NCI-H1048 (cell line): ENCODE data around the gene MPP7.

ENCODE experiments used
- DNase-seq: peaks from one replicate; lab custom pipeline; 2025; lab: John Stamatoyannopoulos, UW

Gene MPP7

DNA sequence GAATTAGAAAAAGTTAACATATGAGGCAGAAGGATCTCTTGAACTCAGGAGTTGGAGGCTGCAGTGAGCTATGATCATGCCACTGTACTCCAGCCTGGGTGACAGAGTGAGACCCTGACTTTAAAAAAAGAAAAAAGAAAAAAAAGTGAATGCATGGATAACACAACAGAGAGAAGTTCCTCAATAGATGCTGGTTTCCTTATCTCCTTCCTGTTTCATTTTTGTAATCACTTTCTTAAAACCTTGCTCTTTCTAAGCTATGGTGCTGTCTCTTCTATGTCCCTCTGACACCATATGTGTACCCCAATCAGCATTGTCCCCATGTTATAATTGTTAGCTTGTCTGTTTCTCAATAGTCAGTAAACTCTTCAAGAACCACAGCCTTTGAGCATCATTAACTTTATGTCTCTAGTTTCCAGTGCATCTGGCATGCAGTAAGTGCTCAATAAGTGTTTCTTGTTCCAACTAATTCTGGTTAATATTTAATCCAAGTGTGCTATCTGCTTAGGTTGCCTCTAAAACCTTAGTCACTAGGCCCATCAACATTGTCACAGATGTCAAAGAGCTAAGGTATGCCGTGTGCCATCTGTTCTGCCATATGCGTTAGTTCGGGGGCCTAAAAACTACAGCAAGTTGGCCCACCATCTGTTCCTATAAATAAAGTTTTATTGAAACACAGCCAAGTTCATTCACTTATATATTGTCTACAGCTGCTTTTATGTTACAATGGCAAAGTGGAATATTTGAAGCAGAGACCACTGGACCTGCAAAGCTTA, 36.2 kb downstream of the MPP7 start:
- no peak for DNase-seq

DNA sequence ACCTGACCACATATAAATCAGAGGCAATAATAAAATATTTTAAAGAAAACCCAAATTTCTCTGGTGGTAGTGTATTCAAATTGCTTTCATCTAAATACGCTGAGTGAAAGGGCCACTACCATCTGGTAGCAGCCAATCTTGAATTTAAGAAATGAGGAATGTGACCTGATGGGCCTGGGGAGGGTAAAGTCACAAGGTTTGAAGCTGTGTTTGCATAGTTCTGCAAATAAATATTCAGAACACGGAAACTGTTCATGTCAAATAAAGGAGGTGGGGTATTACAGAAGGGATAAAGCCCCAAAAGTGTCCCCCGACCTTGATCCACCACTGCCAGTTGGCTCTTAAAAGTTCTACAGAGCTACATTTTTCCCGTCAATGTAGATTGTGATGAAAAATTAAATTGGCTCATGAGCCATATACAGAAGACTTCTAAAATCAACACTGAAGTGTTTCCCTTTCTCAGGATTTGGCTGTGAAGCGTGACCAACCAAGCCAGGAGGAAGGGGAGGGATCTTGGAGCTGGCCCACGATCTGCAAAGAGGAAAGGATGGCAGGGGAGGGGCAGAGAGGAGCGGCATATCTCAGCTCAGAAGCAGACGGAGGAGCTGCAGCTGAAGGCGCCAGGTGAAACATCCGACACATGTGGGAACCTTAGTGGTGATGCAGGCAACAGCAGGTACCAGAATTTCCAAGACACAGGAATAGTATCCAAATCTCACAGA, 39.6 kb downstream of the MPP7 start:
- DNase-seq, result no peak

DNA sequence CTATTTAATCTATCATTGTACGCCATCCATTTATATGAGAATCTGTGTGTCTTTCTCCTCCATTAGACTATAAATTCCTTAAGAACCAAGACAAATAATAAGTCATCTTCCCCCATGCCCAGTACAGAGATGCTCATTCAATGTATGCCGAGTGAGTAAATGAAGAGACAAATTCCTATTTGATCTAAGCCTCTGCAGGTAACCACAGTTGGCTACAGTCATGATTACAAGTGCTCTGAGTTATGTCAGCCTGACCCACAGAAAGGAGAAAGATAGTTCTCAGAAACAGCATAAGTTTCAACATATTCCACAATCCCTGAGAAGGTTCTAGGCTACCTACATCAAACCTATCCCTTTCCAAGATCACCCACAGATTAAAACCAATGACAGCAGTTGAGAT, 46.1 kb downstream of the MPP7 start:
- DNase-seq, result no peak

DNA sequence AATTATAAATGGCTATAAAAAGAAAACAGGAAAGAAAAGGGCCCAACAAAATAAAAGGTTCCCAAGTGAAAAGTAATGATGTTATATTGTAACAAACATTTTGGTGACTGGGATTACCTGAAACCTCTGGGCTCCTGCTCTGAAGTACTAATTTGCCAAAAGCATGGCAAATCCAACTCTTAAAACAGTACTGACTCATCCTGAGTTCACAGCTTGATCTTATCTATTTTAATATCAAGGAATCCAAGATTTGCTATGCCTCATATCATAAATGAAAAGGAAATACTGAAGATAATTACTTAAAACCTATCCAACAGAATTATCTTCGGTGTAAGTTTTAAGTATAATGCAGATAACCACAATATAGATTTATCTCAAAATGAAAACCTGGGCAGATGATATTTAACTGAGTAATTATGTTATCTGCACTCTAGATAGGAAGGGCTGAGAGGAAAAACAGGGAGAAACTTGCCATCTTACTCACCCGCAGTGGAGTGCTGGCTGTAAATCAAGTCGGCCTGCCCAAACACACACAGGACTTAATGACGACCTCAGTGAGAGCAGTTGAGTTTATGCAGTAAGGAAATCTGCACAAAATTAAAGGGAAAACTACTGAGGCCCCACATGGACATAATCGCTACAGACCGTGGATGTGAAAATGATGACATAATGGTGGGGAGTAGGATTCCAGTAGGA, 48.4 kb downstream of the MPP7 start:
- DNase-seq, result no peak

DNA sequence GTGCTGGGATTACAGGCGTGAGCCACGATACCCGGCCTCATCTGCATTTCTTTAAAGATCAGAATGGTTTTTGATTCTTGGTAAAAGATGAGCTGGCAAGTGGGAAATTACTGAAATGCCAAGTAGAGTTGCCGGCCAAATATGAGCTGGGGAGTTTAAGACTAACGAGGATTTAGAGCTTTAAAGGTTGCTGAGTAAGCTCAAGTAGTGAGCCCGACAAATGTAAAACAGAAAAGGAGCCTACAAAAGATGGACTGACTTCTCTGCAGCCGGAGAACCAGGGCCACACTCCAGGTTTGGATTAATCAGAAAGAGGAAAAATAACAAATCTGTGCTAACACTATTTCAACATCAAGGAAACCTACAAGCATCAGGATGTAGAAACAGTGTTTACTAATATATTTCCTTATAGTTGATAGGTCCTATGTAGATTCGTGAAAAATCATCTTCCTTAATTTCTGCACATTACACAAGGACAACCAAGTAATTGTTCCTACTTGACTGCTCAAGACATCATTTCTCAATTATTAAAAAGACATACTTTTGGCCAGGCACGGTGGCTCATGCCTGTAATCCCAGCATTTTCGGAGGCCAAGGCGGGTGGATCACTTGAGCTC, 49.6 kb downstream of the MPP7 start:
- DNase-seq, result no peak
